ENCODE results near the gene IPMK.

The IPMK gene

GRCh38 chr10:58269782-58270290 is 2.1 kb upstream of the IPMK start:
- FAIRE-seq (no peak), DNase-seq (ENCODE audit: insufficient read length, low spot score) (no peak)
- TF ChIP-seq PAX5 (IDR thresholded peaks at IDR 0.05; ENCODE audit: insufficient read depth, low read length, severe bottlenecking) (no peak), SPI1 (IDR thresholded peaks at IDR 0.05; ENCODE audit: low read depth, low read length) (no peak), POU2F2 (IDR thresholded peaks at IDR 0.05; ENCODE audit: low read depth, low read length) (no peak), POLR2AphosphoS5 (IDR thresholded peaks at IDR 0.05; ENCODE audit: low read depth, low read length) (no peak), POLR2A (IDR thresholded peaks at IDR 0.05; ENCODE audit: low read depth, low read length) (no peak), TAF1 (IDR thresholded peaks at IDR 0.05; ENCODE audit: low read depth, low read length) (no peak)

DNA sequence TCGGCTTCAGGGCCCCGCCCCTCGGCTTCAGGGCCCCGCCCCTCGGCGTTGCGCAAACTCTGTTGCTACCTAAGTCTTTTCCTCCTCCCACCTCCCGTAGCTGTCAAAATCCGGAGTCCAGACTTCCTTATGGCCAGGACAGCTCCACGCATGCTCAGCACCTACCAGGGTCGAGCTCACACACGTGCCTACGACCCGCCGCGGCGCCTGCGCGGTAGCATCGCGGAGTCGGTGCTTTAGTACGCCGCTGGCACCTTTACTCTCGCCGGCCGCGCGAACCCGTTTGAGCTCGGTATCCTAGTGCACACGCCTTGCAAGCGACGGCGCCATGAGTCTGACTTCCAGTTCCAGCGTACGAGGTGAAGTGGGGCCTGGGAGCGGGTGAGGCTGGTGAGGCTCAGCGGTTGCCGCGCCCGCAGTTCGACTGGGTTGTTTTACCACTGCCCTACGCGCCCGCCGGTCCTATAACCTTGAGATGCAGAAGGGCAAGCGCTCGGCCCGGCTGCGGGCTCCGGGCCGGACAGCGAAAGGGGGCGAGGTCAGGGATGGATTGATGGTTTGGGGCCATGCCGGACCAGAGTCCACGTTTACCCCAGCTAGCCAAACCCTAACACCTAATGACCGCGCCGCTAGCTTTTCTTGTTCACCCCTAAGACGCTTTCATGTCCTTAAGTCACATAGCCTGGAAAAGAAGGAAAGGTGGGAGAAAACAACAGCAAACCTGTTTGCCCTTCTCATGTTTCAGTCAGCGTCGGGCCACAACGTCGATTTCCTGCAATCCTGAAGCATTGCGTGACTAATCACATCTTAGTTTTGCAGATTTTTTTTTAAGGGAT is 1.5 kb upstream of the IPMK start, which contains the start of gene CISD1:
Gene CISD1 (plus strand): TSS at position 217 of the 836 bp plus-strand sequence. CDS start 112 bp downstream, at position 329.
- peak; percentile 98 for FAIRE-seq
- TF ChIP-seq SPI1 (IDR thresholded peaks at IDR 0.05; ENCODE audit: low read depth, low read length): no peak
- peak; percentile 38; the same call in 1 of the 2 replicates for TF ChIP-seq TAF1 (IDR thresholded peaks at IDR 0.05; ENCODE audit: low read depth, low read length)
- no peak for TF ChIP-seq PAX5 (IDR thresholded peaks at IDR 0.05; ENCODE audit: insufficient read depth, low read length, severe bottlenecking)
- peak; percentile 38; the same call in 1 of the 2 replicates for TF ChIP-seq POU2F2 (IDR thresholded peaks at IDR 0.05; ENCODE audit: low read depth, low read length)
- TF ChIP-seq POLR2A (IDR thresholded peaks at IDR 0.05; ENCODE audit: low read depth, low read length): peak; percentile 84
- TF ChIP-seq POLR2AphosphoS5 (IDR thresholded peaks at IDR 0.05; ENCODE audit: low read depth, low read length): peak; percentile 82
- DNase-seq (ENCODE audit: insufficient read length, low spot score): peak; percentile 77

DNA sequence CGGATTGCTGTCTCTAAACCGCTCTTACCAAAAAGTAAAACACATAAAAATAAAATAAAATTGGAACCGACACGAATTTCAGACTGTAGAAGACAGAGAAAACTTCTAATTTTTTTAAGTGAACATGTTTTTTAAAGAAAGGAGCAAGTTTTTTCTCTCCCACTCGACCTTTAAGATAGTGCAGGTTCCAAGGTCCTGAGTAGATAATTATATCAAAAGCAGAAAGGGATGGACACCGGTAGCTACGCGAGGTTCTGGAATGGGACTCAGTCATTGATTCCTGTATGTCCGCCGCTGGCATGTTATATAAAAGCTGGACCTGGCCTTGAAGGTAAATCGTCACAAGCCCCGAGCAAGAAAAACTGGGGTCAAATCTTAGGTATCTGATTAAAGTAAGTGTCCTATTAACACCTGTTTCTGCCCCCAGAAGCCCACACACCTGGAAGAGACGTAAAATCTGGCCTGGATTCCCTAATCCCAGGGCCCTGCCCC is 806 bp upstream of the IPMK start:
- FAIRE-seq (no peak), DNase-seq (ENCODE audit: insufficient read length, low spot score) (no peak)
- TF ChIP-seq PAX5 (IDR thresholded peaks at IDR 0.05; ENCODE audit: insufficient read depth, low read length, severe bottlenecking) (no peak), POU2F2 (IDR thresholded peaks at IDR 0.05; ENCODE audit: low read depth, low read length) (no peak), TAF1 (IDR thresholded peaks at IDR 0.05; ENCODE audit: low read depth, low read length) (no peak), POLR2A (IDR thresholded peaks at IDR 0.05; ENCODE audit: low read depth, low read length) (no peak), SPI1 (IDR thresholded peaks at IDR 0.05; ENCODE audit: low read depth, low read length) (no peak), POLR2AphosphoS5 (IDR thresholded peaks at IDR 0.05; ENCODE audit: low read depth, low read length) (no peak)

GRCh38 chr10:58266826-58267712 is 625 bp downstream of the IPMK start:
- TF ChIP-seq SPI1 (IDR thresholded peaks at IDR 0.05; ENCODE audit: low read depth, low read length): no peak
- no peak for TF ChIP-seq POLR2AphosphoS5 (IDR thresholded peaks at IDR 0.05; ENCODE audit: low read depth, low read length)
- no peak for TF ChIP-seq PAX5 (IDR thresholded peaks at IDR 0.05; ENCODE audit: insufficient read depth, low read length, severe bottlenecking)
- no peak for TF ChIP-seq POU2F2 (IDR thresholded peaks at IDR 0.05; ENCODE audit: low read depth, low read length)
- TF ChIP-seq POLR2A (IDR thresholded peaks at IDR 0.05; ENCODE audit: low read depth, low read length): no peak
- TF ChIP-seq TAF1 (IDR thresholded peaks at IDR 0.05; ENCODE audit: low read depth, low read length): no peak
- DNase-seq (ENCODE audit: insufficient read length, low spot score): no peak
- FAIRE-seq: no peak

DNA sequence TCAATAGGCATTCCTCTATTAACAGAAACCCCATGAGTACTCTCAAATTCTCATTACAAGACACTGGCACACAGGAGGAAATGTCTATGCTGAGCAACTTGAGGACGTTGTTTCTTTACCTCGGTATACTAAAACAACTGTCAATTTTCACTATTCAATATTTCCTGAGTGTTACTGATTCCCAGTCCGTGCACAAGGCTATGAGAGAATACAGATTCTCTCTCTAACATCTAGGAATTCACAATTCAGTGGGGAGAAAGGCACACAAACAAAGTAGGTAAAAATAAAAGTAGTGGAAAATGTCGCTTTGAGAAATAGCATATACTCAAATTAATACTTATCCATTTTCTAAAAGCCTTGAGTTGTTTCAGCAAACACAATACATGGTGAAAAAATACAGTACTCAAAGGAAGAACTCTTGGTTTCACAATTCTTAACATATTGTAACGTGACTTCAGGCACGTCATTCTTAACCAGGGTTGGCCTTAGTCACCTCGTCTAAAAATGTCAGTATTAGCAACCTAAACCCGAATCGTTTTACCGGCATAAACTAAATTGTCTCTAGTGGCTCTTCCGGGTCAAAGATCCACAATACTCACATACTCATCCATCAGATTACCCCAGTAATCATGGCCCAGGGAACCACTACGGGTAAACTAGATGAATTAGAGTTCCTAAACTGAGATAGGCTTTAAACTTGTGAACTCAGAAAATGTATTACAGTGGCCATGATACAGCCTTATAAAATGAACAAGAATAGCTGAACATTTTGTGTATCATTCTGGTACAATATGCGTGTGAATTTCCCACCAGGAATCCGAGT is 1.5 kb downstream of the IPMK start:
- no peak for TF ChIP-seq POU2F2 (IDR thresholded peaks at IDR 0.05; ENCODE audit: low read depth, low read length)
- TF ChIP-seq POLR2A (IDR thresholded peaks at IDR 0.05; ENCODE audit: low read depth, low read length): no peak
- TF ChIP-seq TAF1 (IDR thresholded peaks at IDR 0.05; ENCODE audit: low read depth, low read length): 0 out of 2 replicates have a peak, but pooled peaks have one; percentile 25
- TF ChIP-seq POLR2AphosphoS5 (IDR thresholded peaks at IDR 0.05; ENCODE audit: low read depth, low read length): no peak
- TF ChIP-seq PAX5 (IDR thresholded peaks at IDR 0.05; ENCODE audit: insufficient read depth, low read length, severe bottlenecking): no peak
- no peak for TF ChIP-seq SPI1 (IDR thresholded peaks at IDR 0.05; ENCODE audit: low read depth, low read length)
- DNase-seq (ENCODE audit: insufficient read length, low spot score) (no peak), FAIRE-seq (peak; percentile 16)

GRCh38 chr10:58265249-58265648 is 2.4 kb downstream of the IPMK start:
- no peak for TF ChIP-seq POLR2AphosphoS5 (IDR thresholded peaks at IDR 0.05; ENCODE audit: low read depth, low read length)
- TF ChIP-seq PAX5 (IDR thresholded peaks at IDR 0.05; ENCODE audit: insufficient read depth, low read length, severe bottlenecking): no peak
- TF ChIP-seq TAF1 (IDR thresholded peaks at IDR 0.05; ENCODE audit: low read depth, low read length): no peak
- TF ChIP-seq SPI1 (IDR thresholded peaks at IDR 0.05; ENCODE audit: low read depth, low read length): no peak
- no peak for TF ChIP-seq POU2F2 (IDR thresholded peaks at IDR 0.05; ENCODE audit: low read depth, low read length)
- TF ChIP-seq POLR2A (IDR thresholded peaks at IDR 0.05; ENCODE audit: low read depth, low read length): no peak
- DNase-seq (ENCODE audit: insufficient read length, low spot score) (no peak), FAIRE-seq (no peak)

DNA sequence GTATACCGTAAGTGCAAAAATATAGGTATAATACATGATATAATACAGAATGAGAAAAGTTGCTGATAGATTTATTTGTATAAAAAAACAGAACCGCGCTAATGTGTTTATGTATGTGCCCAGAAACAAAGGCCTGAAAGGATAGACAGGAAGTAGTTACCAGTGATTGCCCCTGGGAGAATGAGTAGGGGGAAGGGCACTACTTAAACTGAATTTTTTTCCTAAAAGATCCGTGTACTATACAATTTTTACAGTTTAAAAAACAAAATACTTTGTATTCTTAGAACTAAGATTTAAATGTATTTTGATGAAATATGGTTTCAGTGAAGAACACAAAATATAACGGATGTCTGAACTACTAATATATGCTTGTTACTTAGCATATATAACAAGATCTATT is 2.9 kb downstream of the IPMK start:
- FAIRE-seq (no peak), DNase-seq (ENCODE audit: insufficient read length, low spot score) (no peak)
- TF ChIP-seq SPI1 (IDR thresholded peaks at IDR 0.05; ENCODE audit: low read depth, low read length) (0 out of 2 replicates have a peak, but pooled peaks have one; percentile 28), TAF1 (IDR thresholded peaks at IDR 0.05; ENCODE audit: low read depth, low read length) (no peak)

- DNase-seq (ENCODE audit: insufficient read length, low spot score) (no peak), FAIRE-seq (no peak)
- TF ChIP-seq PAX5 (IDR thresholded peaks at IDR 0.05; ENCODE audit: insufficient read depth, low read length, severe bottlenecking) (no peak), POLR2A (IDR thresholded peaks at IDR 0.05; ENCODE audit: low read depth, low read length) (no peak), POU2F2 (IDR thresholded peaks at IDR 0.05; ENCODE audit: low read depth, low read length) (no peak), POLR2AphosphoS5 (IDR thresholded peaks at IDR 0.05; ENCODE audit: low read depth, low read length) (no peak), SPI1 (IDR thresholded peaks at IDR 0.05; ENCODE audit: low read depth, low read length) (no peak), TAF1 (IDR thresholded peaks at IDR 0.05; ENCODE audit: low read depth, low read length) (no peak)
Observed at GRCh38 chr10:58262766-58263165, 4.9 kb downstream of the IPMK start.
